H1 (cell line): ENCODE results near the gene AHSG.

ENCODE experiments used
- CHD2 ChIP-seq: IDR thresholded peaks from 2 replicates; pipeline ENCODE4 v1.6.1; 2012; ENCODE audit warnings: low read length, improper control_type of control experiment
- EZH2 ChIP-seq: fragments of 200-600 bp; sonication (generic); IDR thresholded peaks from 2 replicates; pipeline ENCODE4 v1.7.1; 2012; ENCODE audit warnings: low read depth, mild to moderate bottlenecking, moderate library complexity, low read length, inconsistent platforms; ENCODE audit not compliant: severe bottlenecking
- POLR2A ChIP-seq, 2 experiments: IDR thresholded peaks; 1 replicate in 1 of 2; 2 replicates in 1 of 2; pipeline ENCODE4 v1.6.1; 2011; ENCODE audit warnings: low read depth in 2 of 2, low read length in 2 of 2, mild to moderate bottlenecking in 2 of 2; ENCODE audit errors: control extremely low read depth in 1 of 2
- RXRA ChIP-seq: IDR thresholded peaks from 2 replicates; pipeline ENCODE4 v1.6.1; 2011; ENCODE audit warnings: low read depth, mild to moderate bottlenecking, low read length, moderate library complexity; ENCODE audit not compliant: insufficient read depth
- TF ChIP-seq, protein P1 (sequence below): IDR thresholded peaks from 2 replicates; pipeline ENCODE4 v1.6.1; 2011; ENCODE audit warnings: low read length, improper control_type of control experiment
- TF ChIP-seq, protein P2 (sequence below), 3 experiments: IDR thresholded peaks; 1 replicate in 2 of 3; 2 replicates in 1 of 3; pipeline versions ENCODE4 v1.5.1 to v1.6.1; 2011; ENCODE audit warnings: low read length in 3 of 3, mild to moderate bottlenecking in 3 of 3, inconsistent platforms in 2 of 3, low read depth in 1 of 3, moderate library complexity in 1 of 3; ENCODE audit not compliant: insufficient read depth in 1 of 3; ENCODE audit errors: control extremely low read depth in 1 of 3

DNA sequence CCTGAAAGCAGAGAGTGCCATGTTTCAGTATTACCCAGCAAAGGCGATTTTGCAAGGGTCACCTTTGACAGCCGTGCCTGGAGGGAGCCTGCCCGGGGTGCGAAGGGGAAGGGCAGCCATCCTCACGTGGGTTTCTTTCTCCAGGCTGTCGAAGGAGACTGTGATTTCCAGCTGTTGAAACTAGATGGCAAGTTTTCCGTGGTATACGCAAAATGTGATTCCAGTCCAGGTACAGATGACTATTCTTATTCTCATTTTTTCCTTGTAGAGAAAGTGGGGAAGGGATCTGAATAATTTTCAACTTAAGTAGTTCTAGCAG, 3.4 kb downstream of the AHSG start:
- TF ChIP-seq, protein P1, sequence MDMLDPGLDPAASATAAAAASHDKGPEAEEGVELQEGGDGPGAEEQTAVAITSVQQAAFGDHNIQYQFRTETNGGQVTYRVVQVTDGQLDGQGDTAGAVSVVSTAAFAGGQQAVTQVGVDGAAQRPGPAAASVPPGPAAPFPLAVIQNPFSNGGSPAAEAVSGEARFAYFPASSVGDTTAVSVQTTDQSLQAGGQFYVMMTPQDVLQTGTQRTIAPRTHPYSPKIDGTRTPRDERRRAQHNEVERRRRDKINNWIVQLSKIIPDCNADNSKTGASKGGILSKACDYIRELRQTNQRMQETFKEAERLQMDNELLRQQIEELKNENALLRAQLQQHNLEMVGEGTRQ: no peak
- TF ChIP-seq, protein P2, sequence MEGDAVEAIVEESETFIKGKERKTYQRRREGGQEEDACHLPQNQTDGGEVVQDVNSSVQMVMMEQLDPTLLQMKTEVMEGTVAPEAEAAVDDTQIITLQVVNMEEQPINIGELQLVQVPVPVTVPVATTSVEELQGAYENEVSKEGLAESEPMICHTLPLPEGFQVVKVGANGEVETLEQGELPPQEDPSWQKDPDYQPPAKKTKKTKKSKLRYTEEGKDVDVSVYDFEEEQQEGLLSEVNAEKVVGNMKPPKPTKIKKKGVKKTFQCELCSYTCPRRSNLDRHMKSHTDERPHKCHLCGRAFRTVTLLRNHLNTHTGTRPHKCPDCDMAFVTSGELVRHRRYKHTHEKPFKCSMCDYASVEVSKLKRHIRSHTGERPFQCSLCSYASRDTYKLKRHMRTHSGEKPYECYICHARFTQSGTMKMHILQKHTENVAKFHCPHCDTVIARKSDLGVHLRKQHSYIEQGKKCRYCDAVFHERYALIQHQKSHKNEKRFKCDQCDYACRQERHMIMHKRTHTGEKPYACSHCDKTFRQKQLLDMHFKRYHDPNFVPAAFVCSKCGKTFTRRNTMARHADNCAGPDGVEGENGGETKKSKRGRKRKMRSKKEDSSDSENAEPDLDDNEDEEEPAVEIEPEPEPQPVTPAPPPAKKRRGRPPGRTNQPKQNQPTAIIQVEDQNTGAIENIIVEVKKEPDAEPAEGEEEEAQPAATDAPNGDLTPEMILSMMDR (IDR thresholded peaks at IDR 0.05; ENCODE audit: control extremely low read depth in 1 of 3, insufficient read depth in 1 of 3, low read depth in 1 of 3, low read length in 3 of 3): no peak
- TF ChIP-seq RXRA: no peak
- no peak for TF ChIP-seq CHD2
- no peak for TF ChIP-seq POLR2A (IDR thresholded peaks at IDR 0.05; ENCODE audit: control extremely low read depth in 1 of 2, low read depth in 2 of 2, low read length in 2 of 2)
- TF ChIP-seq EZH2: no peak
